Tongue (tissue), 2 donors: ENCODE results near the gene C11orf86. TPM values are rescaled to one million over a fixed set of nuclear protein-coding genes. Genes with fewer than 3 reads are reported as not detected.
"Not testable (repeated sequence)": the region's sequence is repeated elsewhere in the genome, so short reads cannot be mapped to it uniquely, and the experiment has no call there.

Experiments used
- DNase-seq: peaks from one replicate; pipeline ENCODE4 v3.0.0-alpha.2; 2015
- total RNA-seq: library from RNA; depleted of rRNA; stranded (reverse); fragments of >200 nt; gene quantifications from one replicate; pipeline ENCODE4 v1.2.3, GENCODE V29; 2014

The C11orf86 gene
- total RNA-seq, 1 donor from 2014 or later, result not detected

DNA sequence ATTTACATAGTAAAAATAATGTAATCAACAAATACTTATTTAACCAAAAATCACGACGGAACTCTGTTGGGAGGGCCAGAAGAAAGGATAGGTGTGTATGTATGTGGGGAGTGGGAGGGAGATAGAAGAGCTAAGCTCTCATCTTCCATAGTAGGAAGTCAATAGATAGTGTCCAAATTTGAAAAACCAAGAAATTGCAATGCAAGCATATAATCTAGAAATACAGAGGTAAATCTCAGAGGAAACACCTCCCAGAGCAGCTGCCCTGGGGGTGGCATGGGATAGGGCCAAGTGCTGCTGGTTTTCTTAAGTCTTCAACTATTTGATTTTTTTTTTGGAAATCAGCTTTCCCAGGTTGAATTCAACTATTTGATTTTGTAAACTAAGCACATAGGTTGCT, 16.9 kb downstream of the C11orf86 start:
- DNase-seq, result no peak

DNA sequence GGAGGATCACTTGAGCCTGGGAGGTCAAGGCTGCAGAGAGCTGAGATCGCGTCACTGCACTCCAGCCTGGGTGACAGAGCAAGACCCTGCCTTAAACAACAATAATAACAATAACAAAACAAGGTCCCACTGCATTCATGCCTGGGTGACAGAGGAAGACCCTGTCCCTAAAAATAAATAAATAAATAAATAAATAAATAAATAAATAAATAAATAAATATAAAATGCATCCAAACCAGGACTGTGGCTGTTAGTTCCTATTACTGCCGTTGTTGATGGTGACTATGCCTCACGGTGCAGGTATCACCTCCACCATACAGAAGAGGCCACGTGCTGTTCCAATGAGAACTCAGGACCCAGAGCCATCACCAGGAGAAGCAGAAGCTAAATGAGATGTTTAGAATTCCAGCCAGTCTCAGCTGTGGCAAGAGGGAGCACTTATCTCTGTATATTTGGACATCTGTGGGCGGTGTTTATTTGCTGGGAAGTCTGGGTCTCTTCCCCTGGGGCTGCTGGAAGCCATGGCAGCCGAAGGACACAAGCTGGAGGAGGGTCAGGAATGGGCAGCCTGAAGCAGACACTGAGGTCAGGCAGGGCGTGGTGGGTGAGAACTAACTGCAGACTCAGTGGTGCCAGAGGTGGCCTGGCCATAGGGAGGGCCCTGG, 21.6 kb downstream of the C11orf86 start:
- DNase-seq, result peak; percentile 58

DNA sequence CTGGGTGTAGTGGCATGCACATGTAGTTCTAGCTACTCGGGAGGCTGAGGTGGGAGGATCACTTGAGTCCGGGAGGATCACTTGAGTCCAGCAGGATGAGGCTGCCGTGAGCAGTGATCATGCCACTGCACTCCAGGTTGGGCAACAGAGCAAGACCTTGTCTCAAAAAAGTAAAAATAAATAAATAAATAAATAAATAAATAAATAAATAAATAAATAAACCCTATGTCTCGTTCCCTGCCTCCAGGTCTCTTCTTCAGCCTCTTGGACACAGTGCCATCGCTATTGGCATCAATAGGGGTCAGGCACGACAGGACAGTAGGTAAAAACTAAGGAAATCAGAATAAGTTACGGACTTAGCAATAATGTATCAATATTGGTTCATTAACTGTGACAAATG, 24.5 kb downstream of the C11orf86 start:
- no peak for DNase-seq

DNA sequence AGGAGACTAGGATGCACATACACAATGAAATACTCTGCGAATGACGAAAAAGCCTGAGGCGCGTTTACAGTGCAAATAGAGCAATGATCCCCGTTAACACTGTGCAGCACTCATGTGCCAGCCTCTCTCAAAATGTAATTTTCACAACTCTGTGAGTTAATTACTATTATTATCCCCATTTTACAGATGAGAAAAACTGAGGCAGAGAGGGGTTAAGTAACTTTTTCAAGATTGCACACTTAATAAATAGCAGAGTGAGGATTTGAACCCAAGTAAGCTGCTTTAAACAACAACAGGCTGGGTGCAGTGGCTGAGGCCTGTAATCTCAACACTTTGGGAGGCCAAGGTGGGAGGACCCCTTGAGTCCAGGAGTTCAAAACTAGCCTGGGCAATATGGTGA, 26.2 kb downstream of the C11orf86 start:
- no peak for DNase-seq

DNA sequence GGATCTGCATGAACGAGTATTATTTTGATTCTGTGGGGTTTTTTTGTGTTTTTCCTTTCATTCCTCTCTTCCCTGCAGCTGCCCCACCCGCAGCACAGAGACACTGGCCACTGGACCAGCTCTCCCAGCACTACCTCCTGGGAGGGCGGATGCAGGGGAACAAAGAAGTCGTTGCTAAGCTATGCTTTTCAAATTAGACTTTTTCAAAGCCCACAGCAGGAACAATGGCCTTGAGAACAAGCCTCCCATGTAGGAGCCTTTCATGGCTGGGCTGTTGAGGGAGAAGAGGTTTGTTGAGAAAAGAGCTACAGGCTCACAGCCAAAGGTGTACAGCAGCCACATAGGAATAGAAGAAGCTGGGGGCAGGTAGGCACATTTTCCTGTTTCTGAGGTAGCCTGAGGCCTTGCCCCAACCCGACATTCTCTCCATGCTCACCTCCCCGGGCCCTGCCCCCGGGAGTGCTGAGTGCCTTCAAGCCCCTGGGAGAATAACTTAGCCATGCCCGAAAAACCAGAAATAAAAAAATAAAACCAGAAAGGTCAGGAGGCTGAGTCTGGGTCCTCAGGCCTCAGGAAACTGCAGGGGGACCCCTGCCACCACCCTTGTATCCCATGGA, 27.3 kb downstream of the C11orf86 start:
- DNase-seq, result no peak

DNA sequence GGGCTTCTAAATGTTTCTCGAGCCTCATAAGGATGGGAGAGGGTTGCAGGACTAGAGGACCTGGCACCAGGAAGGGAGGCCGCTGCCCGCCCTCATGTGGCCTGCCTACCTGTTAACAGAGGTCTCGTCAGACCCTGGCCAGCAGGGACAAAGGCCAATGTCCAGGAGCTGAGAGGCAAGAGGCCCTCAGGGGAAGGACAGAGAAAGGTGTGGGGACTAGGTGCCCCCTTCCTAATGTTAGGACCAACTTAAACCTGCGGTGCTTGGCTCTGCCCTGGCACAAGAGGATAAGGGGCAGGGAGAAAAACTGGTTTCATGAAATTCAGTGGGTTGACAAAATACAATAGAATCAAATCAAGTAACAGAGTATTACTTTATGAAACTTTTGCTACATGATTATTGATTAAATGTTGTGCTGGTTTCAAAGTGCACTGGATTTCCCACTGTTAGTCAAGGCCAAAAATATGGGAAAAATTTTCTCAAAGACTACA, 27.9 kb downstream of the C11orf86 start:
- DNase-seq, result no peak

DNA sequence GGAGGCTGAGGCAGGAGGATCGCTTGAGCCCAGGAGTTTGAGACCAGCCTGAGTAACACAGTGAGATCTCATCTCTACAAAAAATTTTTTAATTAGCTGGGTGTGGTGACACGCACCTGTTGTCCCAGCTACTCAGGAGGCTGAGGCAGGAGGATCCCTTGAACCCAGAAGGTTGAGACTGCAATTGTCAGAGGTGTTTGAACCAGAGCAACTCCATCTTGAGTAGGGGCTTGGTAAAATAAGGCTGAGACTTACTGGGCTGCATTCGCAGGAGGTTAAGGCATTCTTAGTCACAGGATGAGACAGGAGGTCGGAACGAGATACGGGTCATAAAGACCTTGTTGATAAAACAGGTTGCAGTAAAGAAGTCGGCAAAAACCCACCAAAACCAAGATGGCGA, 30.1 kb downstream of the C11orf86 start:
- DNase-seq, result not testable (repeated sequence)

DNA sequence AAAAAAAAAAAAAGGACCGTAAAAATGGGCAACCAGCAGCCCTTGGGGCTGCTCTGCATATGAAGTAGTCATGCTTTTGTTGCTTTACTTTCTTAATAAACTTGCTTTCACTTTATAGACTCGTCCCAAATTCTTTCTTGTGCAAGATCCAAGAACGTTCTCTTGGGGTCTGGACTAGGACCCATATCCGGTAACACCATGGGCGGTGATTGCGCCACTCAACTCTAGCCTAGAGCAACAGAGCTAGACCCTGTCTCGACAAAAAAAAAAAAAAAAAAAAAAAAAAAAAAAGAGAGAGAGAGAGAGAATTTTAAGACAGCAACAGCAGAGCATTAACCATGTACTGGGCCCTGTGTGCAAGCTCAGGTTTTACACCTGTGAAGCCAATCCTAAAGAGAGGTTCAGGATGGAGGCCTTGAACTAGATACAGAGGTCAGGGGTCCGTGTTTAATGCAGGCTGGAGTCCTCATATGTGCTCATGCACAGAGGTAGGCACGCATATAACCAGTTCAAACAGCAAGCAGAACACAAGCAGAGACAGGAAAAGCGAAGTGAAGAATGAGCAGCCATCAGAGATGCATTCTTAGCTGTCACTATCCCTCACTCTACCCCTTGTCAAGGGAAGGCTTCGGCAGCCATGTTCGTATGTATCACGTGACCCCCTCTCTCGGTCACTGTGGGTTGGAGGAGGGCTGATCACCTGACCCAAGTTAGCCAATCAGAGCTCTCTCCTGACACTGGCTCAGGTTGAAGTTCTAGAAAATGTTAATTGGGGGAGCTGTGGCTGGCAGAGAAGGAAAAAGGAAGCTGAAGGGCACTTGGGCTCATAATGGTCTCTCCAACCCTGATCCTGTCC, 31.2 kb downstream of the C11orf86 start:
- no peak for DNase-seq

DNA sequence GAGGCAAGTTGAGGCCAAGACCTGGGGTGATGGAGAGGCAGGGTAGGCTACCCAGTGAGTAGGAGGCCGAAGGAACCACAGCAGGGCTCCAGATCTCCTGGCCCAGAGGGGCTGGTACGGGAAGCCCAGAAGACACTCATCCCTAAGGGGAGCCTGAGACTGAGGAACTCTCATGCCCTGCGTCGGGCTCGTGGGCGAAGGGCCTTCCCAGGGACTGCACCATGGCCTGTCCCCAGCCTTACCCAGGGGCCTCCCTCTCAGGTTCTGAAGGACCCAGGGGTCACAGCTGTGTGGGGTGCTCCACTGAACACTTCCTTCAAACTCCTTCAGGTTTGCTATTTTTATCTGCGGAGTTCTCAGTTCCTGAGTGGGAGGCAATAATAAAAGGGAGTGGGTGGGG, 32.0 kb downstream of the C11orf86 start:
- no peak for DNase-seq

DNA sequence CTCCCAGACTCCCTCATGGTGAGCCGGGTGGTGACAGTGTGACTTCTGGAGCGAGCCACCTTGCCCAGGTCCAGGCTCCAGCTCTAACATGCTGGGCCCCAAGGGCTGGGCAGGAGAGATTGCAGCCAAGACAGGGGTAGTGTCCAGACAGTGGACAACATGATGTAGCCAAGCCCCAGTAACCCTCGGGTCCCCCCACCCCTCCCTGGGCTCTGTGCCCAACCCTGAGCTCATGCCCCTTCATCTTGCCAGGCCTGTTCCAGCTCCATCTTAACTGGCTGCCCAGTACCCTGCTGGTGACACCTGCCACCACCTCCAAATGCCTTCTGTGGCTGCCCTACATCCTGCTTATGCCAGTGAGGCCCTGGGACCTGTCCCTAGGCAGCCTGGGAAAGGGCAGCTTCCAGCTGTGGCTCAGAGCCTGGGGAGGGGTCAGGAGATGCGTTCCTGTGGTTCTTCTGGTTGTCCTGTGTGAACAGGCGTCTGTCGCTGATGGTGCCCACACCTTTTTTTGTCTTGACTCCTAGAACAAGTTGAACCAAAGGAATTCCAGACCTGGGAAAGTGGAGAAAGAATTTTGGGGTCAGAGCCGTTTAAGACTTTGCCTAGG, 35.3 kb downstream of the C11orf86 start:
- no peak for DNase-seq

DNA sequence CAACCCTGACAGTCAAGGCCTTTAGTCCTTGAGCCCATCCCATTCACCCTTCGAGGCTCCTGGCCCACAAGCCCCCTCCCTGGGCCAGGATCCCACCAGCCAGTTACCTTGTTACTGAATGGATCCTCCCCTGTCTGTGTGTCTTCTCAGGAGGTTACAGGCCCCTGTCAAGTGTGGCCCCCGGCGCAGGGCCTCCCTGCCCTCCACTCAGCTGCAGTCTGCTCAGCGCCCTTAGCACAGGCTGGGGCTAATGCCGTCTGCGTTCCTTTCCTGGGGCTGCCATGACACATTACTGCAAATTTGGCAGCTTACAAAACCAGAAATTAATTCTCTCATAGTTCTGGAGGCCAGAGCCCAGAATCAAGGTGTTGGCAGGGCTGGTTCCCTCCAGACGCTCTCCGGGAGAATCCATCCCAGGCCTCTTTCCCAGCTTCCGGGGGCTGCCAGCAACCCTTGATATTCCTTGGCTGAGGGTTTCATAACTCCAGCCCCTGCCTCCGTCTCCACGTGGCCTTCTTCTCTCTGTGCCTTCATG, 38.5 kb downstream of the C11orf86 start:
- no peak for DNase-seq

DNA sequence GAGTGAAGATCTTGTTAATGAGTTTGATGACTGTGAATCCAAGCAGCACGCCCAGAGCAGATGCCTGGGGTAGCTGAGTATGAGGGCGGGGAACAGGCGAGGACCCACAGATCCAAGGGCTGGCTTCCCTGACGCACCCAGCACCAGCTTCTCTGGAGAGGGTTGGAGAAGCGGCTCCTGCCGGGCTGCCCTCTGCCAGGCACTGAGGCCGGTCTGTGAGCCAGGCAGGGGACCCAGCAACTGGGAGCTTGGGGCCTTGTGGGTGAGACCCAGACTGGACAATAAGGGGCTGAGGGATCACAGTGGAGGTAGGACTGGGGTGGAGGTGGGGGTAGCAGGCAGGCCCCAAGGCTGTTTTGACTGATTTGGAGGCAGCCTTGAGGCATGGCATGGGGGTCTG, 39.2 kb downstream of the C11orf86 start:
- no peak for DNase-seq

DNA sequence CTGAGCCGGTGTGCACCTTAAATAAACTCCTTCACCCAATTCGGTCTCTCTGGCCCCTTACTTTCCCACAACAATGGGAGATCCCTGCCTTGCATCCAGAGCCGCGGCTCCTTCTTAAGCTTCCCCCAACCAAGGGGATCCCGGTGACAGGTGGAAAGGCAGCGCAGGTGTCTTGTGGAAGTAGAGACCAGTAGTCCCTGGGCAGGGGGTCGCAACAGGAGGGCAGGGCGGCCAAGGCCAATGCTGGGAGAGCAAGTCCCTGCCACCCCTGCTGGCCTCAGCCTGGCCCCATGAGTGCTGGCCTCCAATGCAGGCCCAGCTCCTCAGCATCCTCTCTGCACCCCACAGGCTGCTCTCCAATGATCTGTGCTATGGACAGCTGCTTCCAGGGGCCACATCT, 39.9 kb downstream of the C11orf86 start:
- DNase-seq, result no peak

DNA sequence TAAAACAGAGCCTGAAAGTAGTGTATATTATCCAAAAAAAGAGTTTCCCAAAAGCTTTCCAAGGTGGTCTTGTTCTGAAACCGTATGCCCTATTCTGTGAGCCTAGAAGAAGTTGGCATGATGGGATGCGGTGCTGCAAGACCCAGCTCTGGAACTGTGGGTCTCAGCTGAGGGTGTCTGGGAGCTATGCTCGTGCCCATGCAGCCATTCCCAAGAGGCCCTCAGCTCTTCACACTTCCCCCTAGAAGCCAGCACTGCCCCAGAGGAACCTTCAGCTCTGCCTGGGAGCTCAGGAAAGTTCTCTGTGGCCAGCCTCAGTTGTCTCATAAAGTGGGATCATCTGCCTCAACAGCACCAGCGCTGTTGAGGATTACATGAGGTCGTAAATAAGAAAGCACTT, 41.4 kb downstream of the C11orf86 start:
- no peak for DNase-seq

DNA sequence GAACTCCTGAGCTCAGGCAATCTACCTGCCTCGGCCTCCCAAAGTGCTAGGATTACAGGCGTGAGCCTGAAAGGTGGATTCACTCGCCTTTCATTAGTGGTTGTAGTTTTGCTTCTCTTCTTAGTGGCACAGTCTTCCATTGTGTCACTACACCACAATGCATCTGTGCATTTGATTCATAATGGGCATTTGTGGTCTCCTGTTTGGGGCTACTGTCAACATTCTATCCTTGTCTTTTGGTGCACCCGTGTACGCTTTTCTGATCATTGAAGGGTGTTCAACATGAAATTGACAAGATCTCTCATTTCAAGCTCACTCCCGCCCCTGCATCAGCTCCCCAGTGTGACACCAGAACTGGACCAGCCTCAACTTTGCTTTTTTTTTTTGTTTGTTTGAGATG, 45.8 kb downstream of the C11orf86 start:
- DNase-seq, result no peak

DNA sequence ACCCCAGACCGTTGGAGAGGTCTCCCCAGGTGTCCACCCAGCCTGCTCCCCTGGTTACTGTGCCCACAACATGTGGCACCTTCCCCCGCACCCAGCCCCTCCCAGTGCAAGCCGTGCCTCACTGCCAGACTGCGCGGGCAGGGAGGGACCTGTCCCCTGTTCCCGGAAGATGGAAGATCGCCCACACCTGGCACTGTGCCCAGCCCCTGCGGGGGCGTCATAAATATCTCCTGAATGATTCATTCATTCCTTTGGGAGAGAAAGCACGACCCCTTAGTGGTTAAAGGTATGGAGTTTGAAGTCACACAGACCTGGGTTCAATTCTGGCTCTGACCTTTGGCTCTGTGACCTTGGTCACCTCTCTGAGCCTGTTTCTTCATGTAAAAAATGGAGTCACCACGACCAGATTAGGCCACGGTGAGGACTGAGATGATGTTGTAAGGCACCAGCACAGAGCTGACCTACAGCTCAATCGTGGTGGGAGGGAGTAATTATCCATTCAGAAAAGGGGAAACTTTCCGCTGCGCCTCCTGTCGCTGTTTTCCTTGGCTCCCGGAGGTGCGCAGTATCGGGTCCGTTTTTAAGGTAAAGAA, 47.3 kb downstream of the C11orf86 start:
- peak; percentile 49 for DNase-seq

DNA sequence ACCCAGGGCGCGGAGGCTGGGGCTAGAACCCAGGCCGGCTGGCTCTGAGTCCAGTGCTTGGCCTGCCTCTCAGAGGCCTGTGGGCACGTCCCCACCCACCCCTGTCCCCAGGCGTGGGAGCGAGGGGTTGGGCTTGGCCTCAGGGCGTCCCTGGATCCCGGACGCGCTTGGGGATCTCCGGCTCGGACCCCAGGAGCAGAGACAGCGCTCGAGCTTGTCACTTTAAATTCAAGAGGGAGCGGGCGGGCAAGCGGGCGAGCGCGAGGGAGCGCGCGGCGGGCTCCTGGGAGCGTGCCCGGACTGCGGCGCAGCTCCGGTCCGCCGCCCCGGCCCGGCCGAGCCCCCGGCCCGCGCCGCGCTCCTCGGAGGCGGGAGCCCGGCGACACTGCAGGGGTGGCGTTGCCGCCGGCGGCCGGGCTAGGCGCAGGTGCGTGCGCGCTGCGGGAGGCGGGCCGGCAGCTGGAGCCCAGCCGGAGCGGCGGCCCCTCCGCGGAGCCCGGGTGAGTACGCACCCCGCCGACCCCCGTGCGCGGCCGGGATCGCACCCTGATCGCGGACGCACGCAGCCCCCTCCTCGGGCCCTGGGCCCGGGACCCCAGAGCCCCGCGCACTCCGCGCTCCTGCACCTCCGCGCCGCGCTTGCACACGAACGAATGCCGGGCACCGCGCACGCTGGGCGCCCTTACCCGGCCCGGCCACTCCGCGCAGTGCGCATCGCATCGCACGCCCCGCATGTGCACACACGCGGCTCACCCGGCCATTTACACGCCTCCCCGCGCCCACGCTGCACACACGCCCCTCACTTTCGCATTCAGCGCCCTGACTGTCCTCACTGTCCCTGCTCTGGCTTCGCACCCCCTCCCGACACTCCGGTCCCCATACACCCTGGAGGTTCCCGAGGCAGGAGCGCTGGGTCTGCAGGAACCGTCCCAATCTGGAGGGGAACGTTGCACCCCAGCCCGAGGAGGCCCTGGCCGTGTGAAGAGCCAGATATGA, 48.2 kb downstream of the C11orf86 start, which contains the start of gene SYT12:
TSS of gene SYT12 (plus strand) at position 174 of the 996 bp plus-strand sequence. CDS start 7,011 bp downstream, outside the sequence.
- peak; percentile 14 for DNase-seq

DNA sequence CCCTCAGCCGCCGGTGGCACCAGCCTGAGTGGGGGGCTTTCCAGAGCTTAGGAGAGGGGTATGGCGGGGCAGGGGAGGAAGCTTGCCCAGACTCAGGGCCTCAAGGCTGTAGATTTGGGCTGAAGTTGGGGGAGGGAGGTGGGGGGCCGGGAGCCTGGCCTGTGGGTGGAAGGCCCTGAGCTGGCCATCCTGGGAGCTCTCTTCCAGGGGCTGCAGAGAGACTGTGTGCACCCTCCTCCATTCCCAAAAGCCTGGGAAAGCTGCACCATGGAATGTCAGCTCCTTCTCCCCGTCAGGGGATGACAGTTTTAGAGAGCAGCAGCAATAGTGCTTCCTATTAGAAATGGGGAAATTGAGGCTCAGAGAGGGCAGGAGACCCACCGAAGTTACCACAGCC, 48.9 kb downstream of the C11orf86 start:
- DNase-seq, result no peak

DNA sequence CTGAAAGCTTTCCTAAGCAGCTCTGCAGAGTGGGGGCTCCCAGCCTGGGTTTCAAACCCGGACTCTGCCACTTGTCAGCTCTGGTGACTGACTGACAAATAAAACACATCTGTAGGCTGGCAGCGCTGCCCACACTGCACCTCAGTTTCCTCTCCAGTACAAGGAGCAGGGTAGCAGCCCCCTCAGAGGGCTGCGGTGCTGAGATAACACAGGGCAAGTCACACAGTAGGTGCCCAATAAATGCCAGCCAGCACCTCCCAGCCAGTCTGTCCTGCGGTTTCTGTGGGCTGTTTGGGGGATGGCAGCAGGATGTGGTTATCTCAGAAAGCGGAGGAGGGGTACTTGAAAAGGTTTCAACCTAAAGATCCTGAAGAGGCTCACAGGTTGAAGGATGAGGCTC, 49.3 kb downstream of the C11orf86 start:
- no peak for DNase-seq

DNA sequence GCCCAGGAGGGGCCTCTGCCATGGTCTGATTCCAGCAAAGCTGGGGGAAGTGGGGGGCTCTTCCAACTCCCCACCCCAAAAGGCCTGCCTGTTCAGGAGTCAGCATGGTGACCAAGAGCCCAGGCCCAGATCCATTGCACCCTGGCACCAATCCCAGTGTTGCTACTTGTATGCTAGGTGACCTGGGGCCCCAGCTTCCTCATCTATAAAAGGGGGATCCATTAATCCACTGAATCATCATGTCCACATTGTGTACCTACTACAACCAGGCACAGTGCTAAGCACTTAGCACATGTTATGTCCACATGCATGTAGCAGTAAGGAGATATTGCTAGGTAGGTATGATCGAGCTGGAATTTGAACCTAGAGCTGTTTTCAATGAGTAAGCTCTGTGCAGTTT, 49.9 kb downstream of the C11orf86 start:
- no peak for DNase-seq

DNA sequence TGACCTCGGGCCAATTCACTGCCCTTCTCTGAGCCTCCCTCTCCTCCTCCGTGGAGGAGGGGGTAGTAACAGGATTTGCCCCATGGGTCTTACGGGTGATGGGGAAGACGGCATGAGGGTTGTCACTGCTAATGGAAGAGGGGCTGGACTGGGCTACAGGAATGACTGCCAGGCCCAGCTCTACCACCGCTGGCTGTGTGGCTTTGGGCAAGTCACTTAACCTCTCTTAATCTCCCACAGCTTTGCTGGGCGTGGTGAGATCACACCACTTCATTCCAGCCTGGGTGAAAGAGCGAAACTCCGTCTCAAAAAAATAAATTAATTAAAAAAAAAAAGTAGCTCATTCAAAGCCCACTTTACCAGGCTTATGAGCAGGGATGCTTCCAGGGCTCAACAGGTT, 50.6 kb downstream of the C11orf86 start:
- DNase-seq, result no peak
